GM12891 (cell line): ENCODE data around the gene LRP1.
"Not testable (repeated sequence)": the region's sequence is repeated elsewhere in the genome, so short reads cannot be mapped to it uniquely, and the experiment has no call there.

Source experiments
- DNase-seq: peaks from one replicate; pipeline ENCODE4 v3.0.0; 2011; ENCODE audit warnings: low spot score; ENCODE audit not compliant: insufficient read length
- FAIRE-seq: peaks from 2 replicates; lab custom pipeline; 2011; peaks lifted over from hg19 to GRCh38; lab: Jason Lieb, UNC
- PAX5 ChIP-seq: IDR thresholded peaks from 2 replicates; pipeline ENCODE4 v1.6.1; 2011; ENCODE audit warnings: low read length, moderate library complexity, mild to moderate bottlenecking; ENCODE audit not compliant: insufficient read depth, severe bottlenecking
- POLR2A ChIP-seq: IDR thresholded peaks from 2 replicates; pipeline ENCODE4 v1.6.1; 2011; ENCODE audit warnings: low read depth, low read length, control low read depth
- POLR2AphosphoS5 ChIP-seq: IDR thresholded peaks from 2 replicates; pipeline ENCODE4 v1.6.1; 2011; ENCODE audit warnings: low read depth, low read length, control low read depth
- POU2F2 ChIP-seq: IDR thresholded peaks from 2 replicates; pipeline ENCODE4 v1.6.1; 2011; ENCODE audit warnings: low read depth, mild to moderate bottlenecking, control low read depth, low read length, moderate library complexity
- SPI1 ChIP-seq: IDR thresholded peaks from 2 replicates; pipeline ENCODE4 v1.6.1; 2011; ENCODE audit warnings: low read depth, low read length, control low read depth
- TAF1 ChIP-seq: IDR thresholded peaks from 2 replicates; pipeline ENCODE4 v1.6.1; 2011; ENCODE audit warnings: low read depth, low read length, control low read depth

Gene LRP1

DNA sequence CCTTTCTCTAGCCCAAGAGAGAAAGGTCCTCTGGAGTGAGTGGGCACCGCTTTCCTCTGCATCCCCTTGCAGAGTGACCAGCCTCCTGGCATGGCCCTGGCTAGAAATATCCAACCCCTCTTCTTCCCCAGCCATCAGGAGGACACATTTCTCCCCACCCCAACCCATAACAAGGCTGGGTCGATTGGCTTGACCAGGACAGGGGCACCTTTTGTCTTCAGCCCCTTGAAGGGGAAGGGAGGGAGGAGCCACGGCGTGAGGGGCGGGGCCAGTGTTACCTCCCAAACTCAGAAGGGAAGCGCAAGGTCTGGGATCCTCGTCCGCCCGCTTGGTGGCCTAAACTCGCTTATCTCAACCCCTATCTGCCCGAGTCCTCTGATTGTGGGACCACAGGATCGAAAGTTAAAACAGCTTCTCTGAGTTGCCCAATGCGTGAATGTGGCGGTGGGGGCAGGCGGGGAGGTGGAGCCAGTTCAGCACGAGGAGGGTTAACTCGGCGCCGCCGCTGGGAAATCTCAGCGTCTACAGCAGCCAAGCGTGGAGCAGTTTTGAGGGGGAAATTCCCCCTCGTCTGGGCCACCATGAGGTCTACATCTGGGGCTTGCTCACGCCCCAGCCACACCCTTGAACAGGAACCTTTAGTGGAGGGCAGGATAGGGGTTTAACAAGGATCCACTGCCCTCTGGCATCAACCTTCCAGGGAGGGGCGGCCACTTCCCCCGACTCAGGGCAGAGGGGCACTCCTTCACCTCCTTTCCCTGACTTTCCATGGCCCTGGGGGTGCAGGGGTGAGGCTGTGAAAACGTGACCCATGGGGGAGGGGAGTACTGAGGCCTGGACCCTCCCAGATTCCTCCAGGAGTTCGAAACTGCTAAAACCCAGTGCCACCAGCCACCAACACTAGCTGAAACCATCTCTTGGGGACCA lies 17.9 kb upstream of the LRP1 start:
- DNase-seq = no peak
- FAIRE-seq = peak; percentile 95
- TF ChIP-seq POU2F2 (0 out of 2 replicates have a peak, but pooled peaks have one; percentile 14), POLR2AphosphoS5 (peak; percentile 53; the same call in 1 of the 2 replicates), SPI1 (no peak), PAX5 (peak; percentile 77), POLR2A (peak; percentile 71; the same call in 1 of the 2 replicates), TAF1 (0 out of 2 replicates have a peak, but pooled peaks have one; percentile 22)

GRCh38 chr12:57111031-57111734 lies 17.1 kb upstream of the LRP1 start, which contains the start of gene STAT6:
TSS of gene STAT6 (minus strand) at chr12:57111362. CDS start at chr12:57108278, 3,084 bp downstream.
- DNase-seq (no peak), FAIRE-seq (no peak)
- TF ChIP-seq SPI1 (peak; percentile 35; the same call in 1 of the 2 replicates), TAF1 (peak; percentile 73), POLR2A (peak; percentile 75), PAX5 (no peak), POLR2AphosphoS5 (peak; percentile 71), POU2F2 (no peak)

- FAIRE-seq (peak; percentile 90), DNase-seq (no peak)
- TF ChIP-seq PAX5 (no peak), SPI1 (no peak)
These were observed 15.6 kb upstream of the LRP1 start for GRCh38 chr12:57112492-57113294.

DNA sequence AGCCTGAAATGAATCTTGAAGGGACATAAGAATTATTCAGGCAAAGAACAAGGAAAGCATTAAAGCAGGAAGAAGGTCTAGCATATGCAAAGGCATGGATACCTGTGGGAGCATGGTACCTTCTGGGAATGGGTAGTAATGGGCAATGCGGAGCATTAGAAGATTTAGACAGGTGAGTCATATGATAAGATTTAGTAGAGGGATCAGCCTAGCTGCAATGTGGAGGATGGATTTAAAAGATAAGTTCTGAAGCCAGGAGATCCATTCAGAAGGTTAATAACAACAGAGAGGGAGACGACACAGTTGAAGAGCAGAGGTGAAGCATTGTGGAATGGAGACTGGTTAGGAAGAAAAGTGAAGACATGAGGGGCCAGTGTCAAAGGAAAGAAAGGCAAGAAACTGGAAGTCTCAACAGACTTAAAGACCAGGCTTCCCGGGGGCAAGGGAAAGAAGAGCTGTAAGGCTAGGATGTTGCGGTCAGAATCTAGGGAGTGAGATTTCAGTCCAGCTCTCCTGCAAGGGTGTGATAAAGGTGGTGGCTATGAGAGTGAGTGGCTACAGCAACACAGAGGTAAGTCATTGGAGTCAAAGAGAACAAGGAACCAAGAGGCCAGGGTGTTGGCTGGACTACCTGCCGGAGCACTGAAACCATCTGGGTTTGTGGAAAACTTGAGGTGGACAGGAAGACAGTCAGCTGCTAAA lies 11.6 kb upstream of the LRP1 start:
- no peak for DNase-seq
- no peak for FAIRE-seq
- TF ChIP-seq POU2F2 (no peak), TAF1 (no peak), POLR2AphosphoS5 (no peak), POLR2A (no peak), PAX5 (no peak), SPI1 (no peak)

DNA sequence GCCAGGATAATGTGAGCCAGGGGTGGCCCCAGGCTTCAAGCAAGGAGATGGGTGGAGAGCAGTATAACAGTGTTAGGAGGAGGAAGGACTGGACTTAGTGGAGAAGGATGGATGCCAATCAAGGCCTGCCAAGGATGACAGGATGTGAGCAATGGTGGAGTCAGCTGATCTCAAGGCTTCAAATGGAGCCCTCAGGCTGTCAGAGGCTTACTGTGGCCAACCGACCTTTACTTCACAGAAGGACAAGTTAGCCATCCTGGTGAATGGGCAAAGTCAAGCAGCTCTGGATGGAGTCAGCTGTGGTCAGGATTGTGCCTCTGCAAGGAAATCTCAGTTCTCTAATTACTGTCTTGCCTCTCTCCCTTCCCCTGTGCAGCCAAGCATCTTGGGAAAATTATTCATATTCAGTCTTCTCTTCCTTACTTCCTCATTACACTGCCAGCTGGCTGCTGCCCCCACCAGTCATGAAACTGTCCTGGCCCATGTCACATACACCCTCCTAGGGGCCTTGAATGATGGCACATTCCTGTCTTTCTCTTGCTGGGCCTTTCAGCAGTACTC lies 9.5 kb upstream of the LRP1 start:
- no peak for DNase-seq

DNA sequence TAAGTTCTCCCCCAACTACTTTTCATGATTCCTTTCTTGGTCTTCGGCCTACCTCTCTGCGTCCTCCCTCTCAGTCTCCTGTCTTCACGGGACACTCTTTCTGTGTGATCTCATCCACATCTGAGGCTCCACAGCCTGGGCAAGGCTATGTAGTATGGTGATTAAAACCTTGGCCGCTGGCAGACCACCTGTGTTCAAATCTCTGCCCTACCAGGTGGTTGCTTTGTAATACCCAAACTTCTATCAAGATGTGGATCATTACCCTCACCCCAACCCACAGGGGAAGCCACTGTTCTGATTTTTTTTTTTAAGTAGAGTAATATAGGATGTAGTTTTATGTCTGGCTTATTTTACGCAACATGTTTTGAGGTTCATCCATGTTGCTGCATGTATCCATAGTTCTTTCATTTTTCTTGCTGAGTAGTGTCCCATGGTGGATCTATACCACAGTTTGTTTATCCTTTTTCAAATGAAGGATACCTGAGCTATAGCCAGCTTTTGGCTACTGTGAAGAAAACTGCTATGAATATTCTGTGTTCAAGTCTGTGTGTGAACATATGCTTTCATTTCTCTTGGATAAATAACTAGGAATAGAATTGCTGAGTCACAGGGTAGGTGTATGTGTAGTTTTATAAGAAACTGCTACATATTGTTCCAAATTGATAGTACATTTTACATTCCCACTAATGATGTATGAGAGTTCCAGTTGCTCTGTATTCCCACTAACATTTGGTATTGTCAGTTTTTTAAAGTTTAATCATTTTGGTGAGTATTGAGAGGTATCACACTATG lies 8.8 kb upstream of the LRP1 start:
- DNase-seq (no peak), FAIRE-seq (no peak)
- TF ChIP-seq POLR2AphosphoS5 (no peak), POU2F2 (no peak), SPI1 (no peak), TAF1 (no peak), PAX5 (no peak), POLR2A (no peak)

More for the DNA sequence above, 9.5 kb upstream of the LRP1 start:
- FAIRE-seq = peak; percentile 50
- TF ChIP-seq POLR2A (no peak), SPI1 (peak; percentile 45; the same call in 1 of the 2 replicates)

DNA sequence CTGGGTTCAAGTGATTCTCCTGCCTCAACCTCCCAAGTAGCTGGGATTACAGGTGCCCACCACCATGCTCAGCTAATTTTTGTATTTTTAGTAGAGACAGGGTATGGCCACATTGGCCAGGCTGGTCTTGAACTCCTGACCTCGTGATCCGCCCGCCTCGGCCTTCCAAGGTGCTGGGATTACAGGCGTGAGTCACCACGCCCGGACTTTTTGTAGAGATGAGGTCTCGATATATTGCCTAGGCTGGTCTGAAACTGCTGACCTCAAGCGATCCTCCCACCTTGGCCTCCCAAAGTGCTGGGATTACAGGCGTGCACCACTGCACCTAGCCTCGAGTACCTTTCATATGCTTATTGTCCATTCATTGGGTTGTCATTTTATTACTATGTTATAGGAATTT lies 7.6 kb upstream of the LRP1 start:
- FAIRE-seq, DNase-seq: not testable (repeated sequence)

- no peak for FAIRE-seq
- DNase-seq = no peak
- no peak for TF ChIP-seq PAX5
- TF ChIP-seq POLR2AphosphoS5 = no peak
- no peak for TF ChIP-seq TAF1
- TF ChIP-seq POLR2A = no peak
- TF ChIP-seq SPI1 = no peak
- TF ChIP-seq POU2F2 = no peak
These were observed 4.5 kb upstream of the LRP1 start for GRCh38 chr12:57123813-57124212.
